ENCODE data around the gene PGAP1. TPM values are rescaled to one million over a fixed set of nuclear protein-coding genes. Genes with fewer than 3 reads are reported as not detected.
A peak's percentile ranks its signal among the peaks of the same experiment; 100 is the strongest.

PGAP1 gene
- total and polyA plus RNA-seq, 10 of the 15 experiments (the other 5 are each of a cell fraction or from before 2014, with no cell fraction given): 0.75 to 4.7 (median 3.0) TPM

DNA sequence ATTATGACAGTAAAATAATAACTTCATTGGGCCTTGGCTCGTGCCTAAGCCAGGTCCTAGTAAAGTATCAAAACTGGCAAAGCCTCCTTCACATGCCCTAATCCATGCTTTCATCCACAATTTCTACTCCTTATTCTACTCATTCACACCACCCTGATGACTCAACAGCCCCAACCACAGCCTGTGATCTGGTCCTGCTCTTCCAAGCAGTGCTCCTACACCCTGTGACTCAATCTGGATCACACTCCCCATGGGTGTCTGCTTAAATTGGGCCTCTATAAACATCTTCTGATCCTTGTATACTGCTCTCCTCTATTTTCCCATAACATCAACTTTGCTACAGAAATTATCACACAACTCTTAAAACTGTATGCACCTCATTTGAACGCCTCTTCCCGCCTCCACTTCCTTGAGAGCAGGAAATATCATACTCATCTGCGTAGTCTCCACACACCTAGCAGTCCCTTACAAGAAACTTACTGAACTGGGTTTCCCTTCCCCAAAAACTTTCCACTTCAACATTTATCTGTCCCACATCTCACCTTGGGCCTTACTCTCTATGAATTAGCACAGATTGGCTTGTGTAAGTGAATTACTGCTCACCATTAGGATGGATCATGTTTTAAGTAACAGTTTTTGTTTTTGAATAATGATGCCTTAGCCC lies 142.9 kb downstream of the PGAP1 start:
- in situ Hi-C loops (cut with MboI): loop anchor here (25.0 kb wide), 1 partner anchor 604 kb away; no protein-coding TSS in a partner anchor
- BruUV-seq (replicated peaks): no TSS peak
- RAD21 ChIA-PET (ENCODE audit: unreplicated experiment): no interaction called here
- 81% methylated on average over 4 of the region's 4 CpGs for WGBS (ENCODE audit: insufficient coverage, insufficient replicate concordance, low lambda C conversion rate, missing lambda C conversion rate)
- Histone ChIP-seq H3K9me3 (replicated peaks; ENCODE audit: control insufficient read depth, insufficient read depth, low read length) (no peaks in the 10 kb centered on the region), H3K79me2 (ENCODE audit: control insufficient read depth, insufficient read depth, low read length) (no peaks in the 10 kb centered on the region), H3K4me2 (ENCODE audit: control insufficient read depth, insufficient read depth) (no peak overlapping the region), H3K4me3 (no peak overlapping the region), H2AFZ (ENCODE audit: control insufficient read depth, low read depth, low read length) (no peak overlapping the region), H3K27me3 (replicated peaks in 1 of 2; ENCODE audit: control insufficient read depth in 2 of 2, insufficient read depth in 2 of 2, low read length in 1 of 2) (no peaks in the 10 kb centered on the region), H3K36me3 (ENCODE audit: control insufficient read depth in 2 of 2, insufficient read depth in 2 of 2, low read length in 1 of 2) (peaks cover 1 to 33% of the 10 kb centered on the region in 2 experiments), H3K9ac (ENCODE audit: control insufficient read depth, insufficient read depth, low read length) (no peak overlapping the region), H3K27ac (ENCODE audit: control insufficient read depth, insufficient read depth) (no peak overlapping the region), H3K4me1 (ENCODE audit: control insufficient read depth, insufficient read depth, low read length) (no peaks in the 10 kb centered on the region), H4K20me1 (ENCODE audit: control insufficient read depth, insufficient read depth) (no peaks in the 10 kb centered on the region)
- DNase-seq (ENCODE audit: low read depth, low spot score) (no peak), FAIRE-seq (no peak), ATAC-seq (peak; percentile 56)
- POLR2A ChIA-PET: no interaction called here
- CTCF ChIA-PET: no interaction called here
- intact Hi-C loops (cut with micrococcal nuclease; ENCODE audit: unreplicated experiment): loop anchor here (10.0 kb wide), 1 partner anchor 601 kb away; no protein-coding TSS in a partner anchor
- SMC1A ChIA-PET (ENCODE audit: uncharacterized antibody, unreplicated experiment): no interaction called here
- no peak for TF ChIP-seq MYC (IDR thresholded peaks at IDR 0.05; ENCODE audit: insufficient read depth, insufficient read length, insufficient replicate concordance, low read length, severe bottlenecking)
- TF ChIP-seq FOS (IDR thresholded peaks at IDR 0.05; ENCODE audit: borderline replicate concordance, extremely low read depth, insufficient read length): no peak
- no peak for TF ChIP-seq IRF4 (IDR thresholded peaks at IDR 0.05; ENCODE audit: low read depth, low read length)
- no peak for TF ChIP-seq TCF12 (IDR thresholded peaks at IDR 0.05; ENCODE audit: low read depth, low read length)
- 0 out of 2 replicates have a peak, but pooled peaks have one; percentile 16 for TF ChIP-seq NFIC (IDR thresholded peaks at IDR 0.05; ENCODE audit: low read depth, low read length)
- peak; percentile 51; the same call in 1 of the 2 replicates for TF ChIP-seq SPI1 (IDR thresholded peaks at IDR 0.05; ENCODE audit: borderline replicate concordance, insufficient read depth, low read depth, low read length)
- no peak for TF ChIP-seq EP300 (IDR thresholded peaks at IDR 0.05; ENCODE audit: borderline replicate concordance in 1 of 2, control insufficient read depth in 1 of 2, low read depth in 2 of 2, low read length in 2 of 2)
- TF ChIP-seq POU2F2 (IDR thresholded peaks at IDR 0.05; ENCODE audit: borderline replicate concordance, low read depth, low read length): no peak
- TF ChIP-seq, protein P1, sequence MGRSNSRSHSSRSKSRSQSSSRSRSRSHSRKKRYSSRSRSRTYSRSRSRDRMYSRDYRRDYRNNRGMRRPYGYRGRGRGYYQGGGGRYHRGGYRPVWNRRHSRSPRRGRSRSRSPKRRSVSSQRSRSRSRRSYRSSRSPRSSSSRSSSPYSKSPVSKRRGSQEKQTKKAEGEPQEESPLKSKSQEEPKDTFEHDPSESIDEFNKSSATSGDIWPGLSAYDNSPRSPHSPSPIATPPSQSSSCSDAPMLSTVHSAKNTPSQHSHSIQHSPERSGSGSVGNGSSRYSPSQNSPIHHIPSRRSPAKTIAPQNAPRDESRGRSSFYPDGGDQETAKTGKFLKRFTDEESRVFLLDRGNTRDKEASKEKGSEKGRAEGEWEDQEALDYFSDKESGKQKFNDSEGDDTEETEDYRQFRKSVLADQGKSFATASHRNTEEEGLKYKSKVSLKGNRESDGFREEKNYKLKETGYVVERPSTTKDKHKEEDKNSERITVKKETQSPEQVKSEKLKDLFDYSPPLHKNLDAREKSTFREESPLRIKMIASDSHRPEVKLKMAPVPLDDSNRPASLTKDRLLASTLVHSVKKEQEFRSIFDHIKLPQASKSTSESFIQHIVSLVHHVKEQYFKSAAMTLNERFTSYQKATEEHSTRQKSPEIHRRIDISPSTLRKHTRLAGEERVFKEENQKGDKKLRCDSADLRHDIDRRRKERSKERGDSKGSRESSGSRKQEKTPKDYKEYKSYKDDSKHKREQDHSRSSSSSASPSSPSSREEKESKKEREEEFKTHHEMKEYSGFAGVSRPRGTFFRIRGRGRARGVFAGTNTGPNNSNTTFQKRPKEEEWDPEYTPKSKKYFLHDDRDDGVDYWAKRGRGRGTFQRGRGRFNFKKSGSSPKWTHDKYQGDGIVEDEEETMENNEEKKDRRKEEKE (IDR thresholded peaks at IDR 0.05): no peak
- peak in 1 of 2 experiments; percentile 70; a peak in 1 of 4 replicates for TF ChIP-seq ETV6 (conservative IDR thresholded peaks at IDR 0.05 in 1 of 2, IDR thresholded peaks at IDR 0.05 in 1 of 2; ENCODE audit: borderline replicate concordance in 1 of 2, low read depth in 1 of 2)
- TF ChIP-seq EZH2 (IDR thresholded peaks at IDR 0.05; ENCODE audit: borderline replicate concordance, control insufficient read depth, low read depth, low read length): no peak
- TF ChIP-seq, protein P2, sequence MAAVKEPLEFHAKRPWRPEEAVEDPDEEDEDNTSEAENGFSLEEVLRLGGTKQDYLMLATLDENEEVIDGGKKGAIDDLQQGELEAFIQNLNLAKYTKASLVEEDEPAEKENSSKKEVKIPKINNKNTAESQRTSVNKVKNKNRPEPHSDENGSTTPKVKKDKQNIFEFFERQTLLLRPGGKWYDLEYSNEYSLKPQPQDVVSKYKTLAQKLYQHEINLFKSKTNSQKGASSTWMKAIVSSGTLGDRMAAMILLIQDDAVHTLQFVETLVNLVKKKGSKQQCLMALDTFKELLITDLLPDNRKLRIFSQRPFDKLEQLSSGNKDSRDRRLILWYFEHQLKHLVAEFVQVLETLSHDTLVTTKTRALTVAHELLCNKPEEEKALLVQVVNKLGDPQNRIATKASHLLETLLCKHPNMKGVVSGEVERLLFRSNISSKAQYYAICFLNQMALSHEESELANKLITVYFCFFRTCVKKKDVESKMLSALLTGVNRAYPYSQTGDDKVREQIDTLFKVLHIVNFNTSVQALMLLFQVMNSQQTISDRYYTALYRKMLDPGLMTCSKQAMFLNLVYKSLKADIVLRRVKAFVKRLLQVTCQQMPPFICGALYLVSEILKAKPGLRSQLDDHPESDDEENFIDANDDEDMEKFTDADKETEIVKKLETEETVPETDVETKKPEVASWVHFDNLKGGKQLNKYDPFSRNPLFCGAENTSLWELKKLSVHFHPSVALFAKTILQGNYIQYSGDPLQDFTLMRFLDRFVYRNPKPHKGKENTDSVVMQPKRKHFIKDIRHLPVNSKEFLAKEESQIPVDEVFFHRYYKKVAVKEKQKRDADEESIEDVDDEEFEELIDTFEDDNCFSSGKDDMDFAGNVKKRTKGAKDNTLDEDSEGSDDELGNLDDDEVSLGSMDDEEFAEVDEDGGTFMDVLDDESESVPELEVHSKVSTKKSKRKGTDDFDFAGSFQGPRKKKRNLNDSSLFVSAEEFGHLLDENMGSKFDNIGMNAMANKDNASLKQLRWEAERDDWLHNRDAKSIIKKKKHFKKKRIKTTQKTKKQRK (IDR thresholded peaks at IDR 0.05; ENCODE audit: low read depth, low read length): no peak

Data from GM12878 (cell line).